Measurements from ENCODE around the gene HOXC13. TPM values are rescaled to one million over a fixed set of nuclear protein-coding genes. Genes with fewer than 3 reads are reported as not detected.

The HOXC13 gene
- total RNA-seq = 0.32 TPM in 1 of 2 replicates, not detected in the other

GRCh38 chr12:53938326-53939140 lies at the start of gene HOXC13:
TSS of gene HOXC13 (plus strand) at chr12:53938831. CDS start at chr12:53938907, 76 bp downstream.
- TF ChIP-seq CTCF (IDR thresholded peaks at IDR 0.05; ENCODE audit: insufficient read depth, low read depth, low read length) = no peak
- peak; percentile 78 for DNase-seq (ENCODE audit: low read depth)
- H3K4me3 ChIP-seq (ENCODE audit: low read depth, low read length) = peak within 1 kb of the TSS; percentile 35

GRCh38 chr12:53890081-53890480 lies 48.5 kb upstream of the HOXC13 start:
- no peak overlapping the region for H3K4me3 ChIP-seq (ENCODE audit: low read depth, low read length)
- DNase-seq (ENCODE audit: low read depth) = no peak
- TF ChIP-seq CTCF (IDR thresholded peaks at IDR 0.05; ENCODE audit: insufficient read depth, low read depth, low read length) = no peak

GRCh38 chr12:53892762-53893395 lies 45.8 kb upstream of the HOXC13 start:
- no peak for DNase-seq (ENCODE audit: low read depth)
- no peak overlapping the region for H3K4me3 ChIP-seq (ENCODE audit: low read depth, low read length)
- no peak for TF ChIP-seq CTCF (IDR thresholded peaks at IDR 0.05; ENCODE audit: insufficient read depth, low read depth, low read length)

GRCh38 chr12:53899230-53899629 lies 39.4 kb upstream of the HOXC13 start:
- H3K4me3 ChIP-seq (ENCODE audit: low read depth, low read length) = no peak overlapping the region
- TF ChIP-seq CTCF (IDR thresholded peaks at IDR 0.05; ENCODE audit: insufficient read depth, low read depth, low read length) = no peak
- no peak for DNase-seq (ENCODE audit: low read depth)

GRCh38 chr12:53907103-53907502 lies 31.5 kb upstream of the HOXC13 start:
- no peak for DNase-seq (ENCODE audit: low read depth)
- TF ChIP-seq CTCF (IDR thresholded peaks at IDR 0.05; ENCODE audit: insufficient read depth, low read depth, low read length) = no peak
- H3K4me3 ChIP-seq (ENCODE audit: low read depth, low read length) = no peak overlapping the region

GRCh38 chr12:53916788-53917655 lies 21.6 kb upstream of the HOXC13 start:
- TF ChIP-seq CTCF (IDR thresholded peaks at IDR 0.05; ENCODE audit: insufficient read depth, low read depth, low read length) = no peak
- H3K4me3 ChIP-seq (ENCODE audit: low read depth, low read length) = no peak overlapping the region
- DNase-seq (ENCODE audit: low read depth) = no peak
